ENCODE data around the gene DDT.
"Not testable (repeated sequence)": the region's sequence is repeated elsewhere in the genome, so short reads cannot be mapped to it uniquely, and the experiment has no call there.

DDT gene

GRCh38 chr22:23949764-23950163, 24.5 kb downstream of the DDT start:
- not testable (repeated sequence) for ATAC-seq

DNA sequence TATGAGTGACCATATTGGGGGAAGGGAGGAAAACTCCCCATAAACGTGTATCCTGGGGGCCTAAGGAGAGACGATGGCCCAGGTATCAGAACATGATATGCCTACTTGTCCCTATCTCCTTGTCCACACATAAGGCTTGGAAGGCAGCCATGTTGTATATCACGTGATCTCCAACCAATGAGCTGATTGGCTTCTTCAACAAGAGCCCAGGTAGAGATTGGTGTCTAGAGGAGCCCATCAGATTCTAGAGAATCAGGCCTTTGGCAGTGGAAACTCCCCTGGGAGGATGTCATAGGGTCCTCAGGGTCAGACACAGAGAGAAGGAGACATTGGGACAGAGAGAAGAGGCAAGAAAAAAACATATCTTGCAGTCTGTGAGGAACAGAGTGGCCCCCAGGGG, 26.9 kb downstream of the DDT start:
- not testable (repeated sequence) for ATAC-seq

GRCh38 chr22:23940166-23940565, 34.1 kb downstream of the DDT start:
- not testable (repeated sequence) for ATAC-seq

DNA sequence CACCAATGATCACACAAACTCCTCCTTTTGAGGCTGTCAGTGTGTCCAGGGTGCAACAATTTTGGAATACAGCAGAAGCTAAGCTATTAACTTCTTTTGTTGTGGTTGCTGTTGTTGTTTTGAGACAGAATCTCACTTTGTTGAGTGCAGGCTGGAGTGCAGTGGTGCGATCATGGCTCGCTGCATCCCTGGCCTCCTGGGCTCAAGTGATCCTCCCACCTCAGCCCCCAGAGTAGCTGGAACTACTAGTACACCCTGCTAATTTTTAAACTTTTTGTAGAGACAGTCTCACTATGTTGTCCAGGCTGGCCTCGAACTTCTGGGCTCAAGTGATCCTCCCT, 35.3 kb downstream of the DDT start:
- ATAC-seq = no peak

DNA sequence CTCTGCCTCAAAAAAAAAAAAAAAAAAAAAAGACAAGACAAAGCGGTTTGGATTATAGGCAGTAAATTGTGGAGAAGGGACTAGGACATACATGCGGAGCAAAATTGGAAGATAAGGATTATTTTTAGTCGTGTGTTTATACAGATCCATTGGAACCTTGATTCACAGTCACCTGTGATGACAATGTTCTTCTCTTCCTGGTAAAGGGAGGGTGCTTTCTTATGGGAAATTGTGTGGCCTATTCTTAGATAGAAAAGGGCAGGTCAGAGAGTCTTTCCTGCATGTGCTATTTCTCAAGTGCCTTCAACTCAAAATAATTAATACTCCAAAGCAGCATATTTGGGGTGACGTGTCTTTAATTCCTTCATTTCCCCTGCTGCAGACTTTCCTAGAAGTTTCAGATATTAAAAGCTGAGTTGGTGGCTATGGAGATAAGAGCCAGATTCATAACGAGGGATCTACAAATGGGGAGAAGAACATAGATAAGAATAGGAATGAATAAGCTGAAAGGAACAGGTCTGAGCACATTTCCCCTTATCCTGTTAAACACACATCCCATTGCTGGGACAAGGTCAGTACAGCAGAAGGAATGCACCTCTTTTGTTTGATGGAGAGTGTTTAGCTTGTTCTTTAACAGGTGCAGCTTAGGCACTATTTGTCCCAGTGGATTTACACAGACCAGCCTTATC, 35.8 kb downstream of the DDT start:
- ATAC-seq = no peak

DNA sequence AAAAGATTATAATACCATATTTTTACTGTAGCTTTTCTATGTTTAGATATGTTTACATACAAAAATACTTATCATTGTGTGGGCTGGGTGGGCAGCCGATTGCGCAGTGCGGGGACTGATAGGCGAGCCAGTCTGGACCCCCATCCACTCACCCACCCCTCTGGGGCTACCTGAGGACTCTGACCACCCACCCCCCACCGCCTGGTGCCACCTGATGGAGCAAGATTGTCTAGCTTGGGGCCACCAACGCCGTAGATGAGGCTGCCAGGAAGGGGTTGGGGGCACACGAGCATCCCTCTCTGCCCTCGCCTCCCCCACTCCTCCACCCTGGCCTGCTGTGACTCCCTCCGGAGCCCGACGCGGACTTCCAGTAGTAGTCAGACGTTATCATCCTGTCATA, 47.7 kb downstream of the DDT start:
- no peak for ATAC-seq

- ATAC-seq = no peak
Measured at GRCh38 chr22:23925020-23925606, 49.1 kb downstream of the DDT start.

DNA sequence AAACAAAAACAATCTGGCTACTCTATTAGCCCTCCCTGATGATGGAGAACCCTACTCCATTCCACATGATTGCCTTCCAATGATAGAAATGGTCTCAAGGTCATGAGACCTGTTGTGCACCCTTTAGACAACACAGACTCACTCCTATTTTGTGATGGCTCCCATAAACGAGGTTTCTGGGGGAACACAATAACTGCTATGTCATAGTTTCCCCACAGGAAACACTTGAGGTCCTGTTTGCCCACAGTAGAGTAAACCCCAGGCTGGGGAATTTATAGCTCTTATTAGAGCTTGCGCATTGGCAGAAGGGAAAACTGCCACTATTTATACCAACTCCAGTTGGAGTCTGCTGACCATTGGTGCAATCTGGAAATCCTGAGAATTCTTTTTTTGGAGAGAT, 51.3 kb downstream of the DDT start:
- no peak for ATAC-seq

GRCh38 chr22:23921586-23922201, 52.5 kb downstream of the DDT start:
- ATAC-seq = not testable (repeated sequence)

All from activated CD4-positive, CD25-positive, alpha-beta regulatory T cell treated with anti-CD3 and anti-CD28 coated beads, Interleukin-2, amount 50 U/mL, for 24 hours (primary cell).